GM18868 (cell line): ENCODE results near the gene MPPED1.

ENCODE experiments used
- ATAC-seq: cut with Tn5 transposase; IDR thresholded peaks from one replicate; pipeline ENCODE4 v1.9.1; 2021; ENCODE audit warnings: mild to moderate bottlenecking, moderate library complexity; ENCODE audit not compliant: unreplicated experiment

Gene MPPED1

DNA sequence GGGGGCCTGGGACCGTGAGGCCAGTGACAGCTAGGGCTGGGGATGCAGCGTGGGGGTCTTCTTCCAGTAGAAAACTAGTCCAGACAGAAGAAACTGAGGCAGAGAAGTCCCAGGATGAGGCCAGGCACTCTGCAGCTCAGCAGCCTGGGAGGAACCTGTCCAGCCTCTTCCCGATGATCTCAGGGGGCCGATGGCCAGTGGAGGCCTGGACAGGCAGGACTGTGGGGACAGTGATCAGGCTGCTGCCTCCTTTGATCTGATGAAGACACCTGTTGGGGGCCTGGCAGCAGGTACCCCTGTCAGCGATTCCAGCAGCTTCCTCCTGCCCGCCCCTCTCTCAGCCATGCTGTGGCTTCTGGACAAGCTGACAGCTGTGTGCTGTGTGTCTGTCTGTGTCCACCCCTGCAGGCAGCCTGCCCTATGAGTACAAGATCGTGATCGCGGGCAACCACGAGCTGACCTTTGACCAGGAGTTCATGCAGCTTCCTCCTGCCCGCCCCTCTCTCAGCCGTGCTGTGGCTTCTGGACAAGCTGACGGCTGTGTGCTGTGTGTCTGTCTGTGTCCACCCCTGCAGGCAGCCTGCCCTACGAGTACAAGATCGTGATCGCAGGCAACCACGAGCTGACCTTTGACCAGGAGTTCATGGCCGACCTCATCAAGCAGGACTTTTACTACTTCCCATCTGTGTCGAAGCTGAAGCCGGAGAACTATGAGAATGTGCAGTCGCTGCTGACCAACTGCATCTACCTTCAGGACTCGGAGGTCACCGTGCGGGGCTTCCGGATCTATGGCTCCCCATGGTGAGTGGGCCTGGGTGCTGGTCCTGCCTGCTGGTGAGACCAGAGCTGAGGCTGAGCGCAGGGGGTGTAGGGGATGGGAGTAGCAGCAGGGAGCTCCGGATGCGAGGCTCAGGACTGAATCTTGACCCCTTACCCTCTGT is 62.6 kb downstream of the MPPED1 start:
- ATAC-seq: no peak

DNA sequence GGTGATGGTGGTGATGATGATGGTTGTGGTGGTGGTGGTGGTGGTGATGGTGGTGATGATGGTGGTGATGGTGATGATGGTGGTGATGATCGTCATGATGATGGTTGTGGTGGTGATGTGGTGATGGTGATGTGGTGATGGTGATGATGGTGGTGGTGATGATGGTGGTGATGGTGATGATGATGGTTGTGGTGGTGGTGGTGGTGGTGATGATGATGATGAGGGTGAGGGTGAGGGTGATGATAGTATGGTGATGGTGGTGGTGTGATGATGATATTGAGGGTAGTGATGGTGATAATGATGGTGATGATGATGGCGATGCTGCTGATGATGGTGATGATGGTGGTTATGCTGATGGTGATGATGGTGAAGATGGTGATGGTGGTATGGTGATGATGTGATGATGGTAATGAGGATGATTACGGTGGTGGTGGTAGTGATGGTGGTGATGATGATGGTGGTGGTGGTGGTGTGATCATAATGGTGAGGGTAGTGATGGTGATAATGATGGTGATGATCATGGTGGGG is 63.8 kb downstream of the MPPED1 start:
- no peak for ATAC-seq

DNA sequence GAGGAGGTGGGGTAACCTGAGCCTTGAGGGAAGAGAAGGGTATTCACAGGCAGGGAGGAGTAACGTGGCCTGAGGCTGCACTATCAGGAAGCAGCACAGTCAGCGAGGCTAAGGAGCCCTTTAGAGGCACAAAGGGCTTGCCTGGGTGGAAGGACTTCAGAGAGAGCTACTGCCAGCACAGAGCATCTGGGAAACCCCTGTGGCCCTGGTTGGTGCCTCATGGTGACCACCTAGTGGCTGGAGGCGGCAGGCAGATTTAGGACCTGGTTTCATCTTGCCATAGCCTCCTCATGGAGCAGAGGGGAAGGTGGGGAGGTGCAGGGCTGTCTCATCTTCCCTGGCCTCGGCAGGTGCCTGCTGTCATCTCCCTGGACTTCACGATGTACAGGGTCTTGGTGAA is 64.5 kb downstream of the MPPED1 start:
- no peak for ATAC-seq

DNA sequence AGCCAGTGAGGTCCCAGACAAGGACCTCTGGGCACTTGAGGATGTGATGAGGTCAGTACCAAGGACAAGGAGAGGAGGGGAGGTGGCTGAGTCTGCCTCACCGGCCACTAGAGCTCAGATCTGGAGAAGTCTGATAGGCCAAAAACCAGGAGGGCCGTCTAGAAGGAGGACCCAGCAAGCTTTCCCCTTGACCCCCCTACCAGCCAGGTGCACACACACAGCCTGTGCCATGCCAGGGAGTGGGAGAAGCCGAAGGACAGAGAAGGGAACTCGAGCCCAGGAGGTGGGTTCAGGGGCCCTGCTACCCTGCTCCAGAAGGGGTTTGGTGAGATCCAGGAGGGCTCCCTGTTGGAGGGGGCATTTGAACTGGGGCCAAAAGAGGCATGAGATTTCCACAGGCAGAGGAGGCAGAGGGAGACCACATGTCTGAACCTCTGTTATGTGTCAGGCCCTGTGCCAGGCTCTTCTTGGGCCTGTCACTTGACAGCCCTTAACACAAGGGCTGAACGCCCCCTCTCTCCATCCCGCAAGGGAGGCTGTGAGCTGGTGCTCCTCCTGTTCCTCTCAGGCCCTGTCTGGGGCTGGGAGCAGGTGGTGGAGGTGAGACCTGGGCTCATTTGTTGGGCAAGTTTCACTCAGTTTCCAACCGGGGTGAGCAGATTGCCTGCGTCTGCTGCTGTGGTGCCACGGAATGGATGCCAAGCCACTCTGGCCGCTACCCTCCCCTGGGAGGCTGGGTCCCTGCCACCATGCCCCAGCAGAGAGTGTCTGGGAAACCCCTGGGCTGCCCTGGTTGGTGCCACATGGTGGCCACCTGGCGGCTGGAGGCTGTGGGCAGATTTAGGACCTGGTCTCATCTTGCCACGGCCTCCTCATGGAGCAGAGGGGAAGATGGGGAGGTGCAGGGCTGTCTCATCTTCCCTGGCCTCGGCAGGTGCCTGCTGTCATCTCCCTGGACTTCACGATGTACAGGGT is 65.2 kb downstream of the MPPED1 start:
- no peak for ATAC-seq

DNA sequence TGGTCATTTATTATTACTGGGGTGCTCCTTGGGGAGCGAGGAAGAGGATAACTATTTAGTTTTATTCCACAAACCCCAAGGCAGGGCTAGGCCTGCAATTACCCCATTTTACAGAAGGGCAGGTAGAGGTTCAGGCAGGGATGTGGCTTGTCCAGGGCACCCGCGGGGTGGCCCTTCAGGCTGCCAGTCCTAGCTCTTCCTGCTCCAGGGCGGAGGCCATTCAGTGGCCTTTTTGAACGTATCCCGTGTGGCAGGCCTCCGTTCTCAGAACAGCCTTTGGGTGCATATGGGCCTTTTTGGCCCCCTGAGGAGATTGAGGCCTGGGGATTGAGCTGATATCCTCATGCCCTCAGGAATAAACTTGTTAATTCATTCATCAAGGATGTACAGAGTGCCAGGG is 66.2 kb downstream of the MPPED1 start:
- no peak for ATAC-seq

DNA sequence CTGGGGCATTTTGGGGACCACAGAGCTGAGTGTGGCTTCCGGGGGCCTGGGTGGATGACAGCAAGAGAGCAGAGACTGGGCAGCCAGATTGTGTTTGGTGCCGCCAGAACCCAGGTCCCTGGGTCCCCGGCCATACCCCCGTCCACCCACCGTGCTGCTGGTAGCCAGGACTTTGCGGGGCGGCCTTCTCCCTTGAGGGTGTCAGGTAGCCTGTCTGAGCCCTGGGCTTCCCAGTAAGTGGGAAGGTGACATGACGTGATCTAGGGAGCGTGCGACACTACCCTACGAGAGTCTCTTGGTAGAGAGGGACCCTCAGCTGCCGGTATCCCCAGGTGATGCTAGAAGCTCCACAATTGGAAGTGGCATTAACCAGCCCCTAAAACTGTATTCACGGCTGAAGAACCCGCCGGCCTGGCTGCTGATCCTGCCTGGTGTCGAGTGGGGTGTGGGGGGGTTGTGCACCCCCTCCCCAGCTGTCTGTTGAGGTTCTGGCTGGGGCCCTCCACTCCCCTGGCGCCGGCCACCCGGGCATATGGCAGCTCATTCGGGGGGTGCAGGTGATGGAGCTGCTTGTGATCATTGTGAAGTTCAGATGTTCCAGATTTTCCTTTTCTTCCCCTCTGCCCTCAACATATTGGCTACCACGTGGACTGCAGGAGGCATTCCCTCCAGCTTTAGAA is 66.9 kb downstream of the MPPED1 start:
- no peak for ATAC-seq

DNA sequence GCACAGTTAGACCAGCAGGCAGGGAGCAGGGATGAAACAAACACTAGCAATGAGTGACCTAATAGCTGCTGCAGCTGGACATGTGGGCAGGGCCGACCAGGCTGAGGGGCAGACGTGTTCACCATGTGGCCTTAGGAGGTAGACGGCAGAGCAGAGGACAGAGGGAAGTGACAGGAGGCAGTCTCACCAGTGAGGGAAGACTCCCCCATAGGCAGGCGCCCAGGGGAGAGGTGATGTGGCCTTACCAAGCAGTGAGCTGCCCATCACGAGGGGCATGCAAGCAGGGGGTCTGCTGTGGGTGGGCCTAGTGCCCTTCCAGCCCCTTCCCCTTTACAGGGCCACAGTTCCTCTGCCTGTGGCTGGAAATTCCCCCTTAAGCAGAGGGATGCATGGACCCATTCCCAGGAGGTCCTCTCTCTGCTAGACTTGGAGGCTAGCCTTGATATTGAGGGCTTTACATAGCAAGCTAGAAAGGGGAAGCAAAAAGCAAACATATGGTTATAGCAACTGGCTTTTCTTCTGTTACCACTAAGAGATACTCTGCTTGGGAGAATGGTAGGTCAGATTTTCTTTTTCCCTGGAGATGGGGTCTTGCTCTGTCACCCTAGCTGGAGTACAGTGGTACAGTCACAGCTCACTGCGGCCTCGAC is 67.6 kb downstream of the MPPED1 start:
- no peak for ATAC-seq

DNA sequence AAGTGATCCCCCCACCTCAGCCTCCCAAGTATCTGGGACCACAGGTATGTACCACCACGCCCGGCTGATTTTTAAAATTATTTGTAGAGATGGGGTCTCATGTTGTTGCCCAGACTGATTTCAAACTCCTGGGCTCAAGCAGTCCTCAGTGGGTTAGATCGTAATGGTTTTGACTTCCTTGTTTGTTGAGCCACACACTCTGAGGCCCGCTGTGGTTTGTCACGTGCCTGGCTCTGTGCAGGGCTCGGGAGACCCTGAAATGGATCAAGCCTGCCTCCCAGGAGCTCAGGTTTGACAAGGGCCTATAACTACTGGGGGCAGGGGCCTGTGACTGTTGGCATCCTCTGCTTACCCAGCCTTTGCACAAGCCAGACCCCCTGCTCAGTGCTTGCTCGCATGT is 68.1 kb downstream of the MPPED1 start:
- ATAC-seq: no peak

DNA sequence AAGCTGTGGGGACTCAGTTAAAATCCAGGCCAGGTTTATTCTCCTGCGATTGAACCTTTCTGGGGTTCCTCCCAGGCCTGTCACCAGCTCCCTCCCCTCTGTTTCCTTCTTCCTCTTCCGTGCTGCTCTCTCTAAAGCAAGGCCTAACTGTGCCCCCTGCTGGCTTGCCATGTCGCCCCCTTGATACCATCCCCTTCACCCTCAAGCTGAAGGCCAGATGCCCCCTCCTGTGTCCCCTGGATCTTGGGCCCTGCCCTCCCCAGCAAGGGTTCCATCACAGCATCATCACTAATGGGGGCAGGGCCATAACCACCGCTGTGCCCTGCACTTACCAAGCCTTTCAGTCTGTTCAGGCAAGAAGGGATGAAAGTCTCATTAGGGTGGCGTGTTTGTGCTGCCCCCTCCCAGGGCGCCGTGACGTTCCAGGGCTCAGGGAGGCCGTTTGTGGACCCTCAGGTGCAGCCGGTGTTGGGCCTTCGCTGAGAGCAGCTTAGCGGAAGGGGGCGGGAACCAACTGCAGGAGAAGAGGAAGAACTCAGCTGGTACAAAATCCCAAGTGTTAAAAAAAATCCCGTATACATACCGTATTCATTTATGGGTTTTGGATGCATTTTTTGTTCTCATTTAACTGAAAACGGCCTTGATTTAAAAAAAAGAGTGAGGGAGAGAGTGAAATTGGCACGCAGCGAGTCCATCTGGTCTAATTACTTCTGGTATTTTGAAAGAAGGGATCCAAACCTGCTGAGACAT is 69.9 kb downstream of the MPPED1 start:
- ATAC-seq: no peak

DNA sequence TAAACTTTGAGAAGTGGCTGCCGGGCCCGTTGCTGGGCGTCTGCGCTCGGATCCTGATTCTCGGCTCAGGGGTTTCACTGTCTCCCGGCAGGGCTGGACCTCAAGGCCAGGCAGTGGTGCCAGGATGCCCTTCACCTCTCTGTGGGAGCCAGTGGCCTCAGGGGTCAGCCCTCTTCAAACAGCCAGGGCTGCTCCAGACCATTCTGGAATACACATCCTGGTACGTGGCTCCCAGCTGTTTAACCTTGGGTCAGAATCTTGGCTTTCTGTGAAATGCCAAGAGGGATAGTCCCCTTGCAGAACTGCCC is 70.5 kb downstream of the MPPED1 start:
- ATAC-seq: no peak

DNA sequence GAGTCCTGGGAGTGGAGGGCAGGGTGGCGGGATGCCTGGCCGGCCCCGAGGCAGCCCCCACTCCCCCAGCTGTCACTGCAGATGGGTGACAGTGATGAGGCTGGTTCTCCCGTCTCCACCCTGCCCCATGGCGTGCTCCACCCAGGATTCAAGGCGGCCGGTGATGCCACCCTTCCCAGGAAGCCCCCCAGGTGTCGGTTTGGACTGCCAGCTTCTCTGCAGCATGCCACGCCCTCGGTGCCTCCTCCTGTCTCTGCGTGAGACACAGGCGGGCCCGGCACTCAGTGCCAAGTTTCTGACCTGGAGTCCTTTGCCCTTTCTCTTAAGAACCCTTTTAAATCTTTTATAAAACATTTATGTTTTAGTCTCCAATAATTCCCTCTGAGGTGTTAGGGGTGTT is 71.5 kb downstream of the MPPED1 start:
- no peak for ATAC-seq

DNA sequence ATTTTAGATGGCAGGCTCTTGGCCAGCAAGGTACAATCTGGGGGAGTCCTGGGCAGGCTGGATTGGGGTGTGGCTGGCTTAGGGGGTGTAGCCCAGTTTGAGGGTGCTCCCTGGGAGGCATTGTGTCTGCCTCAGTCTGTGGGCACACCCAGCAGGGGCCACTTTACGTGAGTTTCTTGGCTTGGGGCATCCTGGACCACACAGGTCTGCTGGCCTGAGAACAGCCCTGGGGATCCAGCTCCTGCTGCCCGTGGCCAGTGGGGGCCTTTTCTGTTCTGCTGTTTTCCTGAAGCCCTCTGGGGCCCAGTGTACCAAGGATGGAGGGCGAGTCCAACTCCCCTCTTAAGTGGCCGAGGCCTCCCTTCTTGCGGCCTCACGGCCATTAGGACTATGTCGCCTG is 71.9 kb downstream of the MPPED1 start:
- no peak for ATAC-seq

DNA sequence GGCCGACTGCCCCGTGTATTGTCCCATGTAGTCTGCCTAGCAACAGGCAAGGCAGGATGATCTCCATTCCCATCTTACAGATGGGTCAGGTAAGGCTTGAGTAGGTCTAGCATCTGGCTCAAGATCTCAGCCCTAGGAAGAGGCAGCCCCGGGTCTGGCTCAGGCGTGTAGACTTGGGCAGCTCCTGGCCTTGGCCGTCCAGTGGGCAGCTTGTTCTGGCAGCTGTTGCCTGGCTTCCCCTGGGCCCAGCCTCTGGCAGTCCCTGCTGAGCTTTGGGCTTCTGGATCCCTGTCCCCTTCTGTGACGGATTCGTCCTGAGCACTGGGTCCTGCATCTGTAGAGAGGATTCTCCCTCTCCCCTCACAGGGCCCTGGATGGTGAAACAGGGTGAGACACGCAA is 72.4 kb downstream of the MPPED1 start:
- no peak for ATAC-seq

DNA sequence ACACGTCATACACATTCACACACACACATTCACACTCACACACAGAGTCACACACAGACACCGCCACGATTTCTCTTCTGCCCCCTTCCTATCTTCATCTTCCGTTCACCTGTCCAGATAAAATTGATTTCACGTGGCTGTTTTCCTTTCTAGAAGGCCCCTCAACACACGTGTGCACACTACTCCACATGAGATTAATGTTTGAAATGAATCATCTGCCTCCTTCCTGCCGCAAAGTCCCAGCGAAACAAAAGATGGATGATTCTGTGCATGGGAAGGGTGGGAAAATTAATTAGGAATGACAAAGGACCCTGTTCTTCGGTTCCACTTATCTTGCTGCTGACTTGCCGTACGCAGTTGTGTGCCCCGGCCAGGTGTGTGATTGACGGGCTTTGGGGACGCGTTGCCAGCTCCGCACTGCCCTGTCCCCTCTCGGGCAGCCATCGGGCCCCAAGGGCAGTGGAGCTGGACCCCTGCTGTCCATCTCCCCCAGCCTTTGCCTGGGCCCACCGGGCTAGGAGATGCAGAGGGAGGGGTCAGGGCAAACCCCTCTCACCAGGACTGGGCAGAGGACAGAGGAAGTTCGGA is 73.8 kb downstream of the MPPED1 start:
- ATAC-seq: no peak

DNA sequence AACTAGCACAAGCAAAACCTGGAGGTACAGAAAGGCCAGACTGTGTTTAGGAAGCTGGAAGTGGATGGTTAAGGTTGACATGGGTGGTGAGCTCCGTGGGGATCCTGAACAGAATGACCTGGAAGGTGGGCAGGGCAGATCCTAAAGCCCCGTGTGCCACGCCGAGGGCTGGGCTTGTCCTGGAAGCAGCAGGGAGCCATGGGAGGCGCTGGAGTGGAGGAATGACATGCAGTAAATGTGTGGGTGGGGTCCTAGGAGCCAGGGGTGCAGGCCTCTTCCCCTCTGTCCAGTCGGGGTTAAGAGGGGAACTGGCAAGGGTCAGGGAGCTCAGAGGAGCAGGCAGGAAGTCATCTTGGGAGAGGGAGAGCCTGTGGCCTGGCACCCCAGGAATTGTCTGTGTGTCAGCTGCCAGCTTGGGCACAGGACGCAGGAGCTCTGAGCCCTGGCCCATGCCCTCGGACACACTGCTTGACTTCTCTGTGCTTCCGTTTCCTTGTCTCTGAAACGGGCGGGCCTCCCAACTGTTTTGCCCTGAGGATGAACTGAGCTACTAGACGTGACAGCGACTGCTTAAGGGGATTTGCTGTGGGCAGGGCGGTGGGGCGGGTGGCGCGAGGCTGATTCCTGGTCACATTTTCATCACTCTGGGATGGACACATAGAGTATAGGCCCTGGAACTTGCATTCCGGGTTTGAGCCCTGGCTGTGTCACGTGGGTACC is 75.7 kb downstream of the MPPED1 start:
- ATAC-seq: no peak

DNA sequence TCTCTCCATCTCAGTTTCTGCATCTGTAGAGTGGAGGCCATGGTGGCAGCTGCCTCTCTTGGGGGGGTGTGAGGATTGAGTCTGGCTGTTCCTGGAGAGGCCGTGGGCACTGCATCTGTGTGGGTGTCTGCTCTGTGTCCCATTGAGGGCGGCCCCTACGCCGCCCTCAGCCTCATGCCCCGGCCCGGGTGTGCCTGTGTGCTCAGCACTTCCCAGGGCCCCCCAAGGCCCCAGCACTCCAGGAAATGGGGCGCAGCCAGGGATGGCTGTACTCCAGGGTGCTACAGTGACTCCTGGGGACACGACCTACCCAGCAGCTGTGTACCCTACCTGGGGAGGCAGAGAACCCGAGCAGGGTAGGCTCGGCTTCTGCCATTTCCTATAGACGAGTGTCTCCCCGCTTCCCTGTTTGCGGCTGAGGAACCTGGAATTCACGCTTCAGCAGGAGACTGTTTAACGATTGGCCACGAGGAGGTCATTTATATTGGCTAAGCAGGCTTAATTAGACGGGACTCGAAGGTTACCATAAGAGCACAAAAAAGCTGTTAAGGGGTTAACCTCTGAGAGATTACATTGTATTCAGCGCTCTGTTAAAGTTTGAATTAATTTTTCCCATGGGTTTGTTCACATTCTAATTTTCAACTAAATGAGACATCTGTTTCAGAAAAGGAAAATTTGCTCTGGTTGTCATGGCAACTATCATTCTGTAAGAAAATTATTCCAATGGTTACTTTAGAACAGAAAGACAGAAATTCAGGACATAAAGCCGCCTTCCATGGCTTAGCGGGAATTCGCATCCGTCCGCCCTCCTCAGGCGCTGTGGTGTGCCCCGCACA is 76.4 kb downstream of the MPPED1 start:
- ATAC-seq: no peak

DNA sequence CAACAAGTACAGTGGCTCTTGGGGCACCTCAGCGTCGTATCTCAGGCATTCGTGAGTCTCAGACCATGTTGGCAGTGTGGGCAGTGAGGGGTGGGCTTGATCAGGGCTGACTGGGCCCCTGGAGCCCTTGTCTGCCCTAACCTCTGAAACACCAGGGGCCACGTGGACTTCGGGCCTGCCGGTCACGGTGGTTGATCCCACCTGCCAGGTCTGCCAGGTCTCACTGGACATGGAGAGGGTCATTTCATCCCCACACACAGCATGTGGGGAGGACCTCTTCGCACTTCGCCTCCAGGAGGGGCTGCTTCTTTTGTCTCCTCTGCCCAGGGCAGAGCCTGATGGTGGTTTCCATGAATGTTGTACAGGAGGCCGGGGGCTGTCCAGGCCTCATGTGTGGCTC is 77.1 kb downstream of the MPPED1 start:
- no peak for ATAC-seq

DNA sequence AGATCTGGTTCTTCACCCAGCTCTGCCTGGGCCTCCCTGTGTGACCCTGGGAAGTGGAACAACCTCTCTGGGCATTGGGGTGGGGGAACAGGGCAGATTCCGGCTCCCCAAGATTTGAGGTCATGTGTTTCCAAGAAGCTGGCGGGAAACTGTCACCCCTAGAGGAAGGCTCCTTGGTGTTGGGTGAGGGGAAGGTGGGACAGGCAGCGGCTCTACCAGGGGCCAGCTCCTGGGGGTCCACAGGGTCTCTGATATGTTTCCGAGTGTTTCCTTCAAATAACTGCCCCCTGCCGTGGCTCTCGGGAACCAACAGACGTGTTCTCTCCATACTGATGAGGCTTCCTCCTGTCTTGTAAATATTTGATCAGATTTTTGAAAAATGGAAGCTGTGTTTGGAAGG is 78.5 kb downstream of the MPPED1 start:
- ATAC-seq: no peak
